ENCODE data around the gene NAT9. TPM values are rescaled to one million over a fixed set of nuclear protein-coding genes. Genes with fewer than 3 reads are reported as not detected.

Gene NAT9
- total and polyA plus RNA-seq, 2 of the 4 experiments (the other 2 are of a cell fraction), result 48.9 to 62.0 TPM

- TF ChIP-seq RAD21 (IDR thresholded peaks at IDR 0.05; ENCODE audit: low read length), result no peak
- TF ChIP-seq MAFK (IDR thresholded peaks at IDR 0.05; ENCODE audit: low read depth, low read length), result no peak
Measured at GRCh38 chr17:74738051-74738996, 37.8 kb downstream of the NAT9 start (continued).

- ChIA-PET CTCF (interaction anchor here (0.9 to 2.9 kb wide), 2 partner anchors 49 to 80 kb away, joined by 6 to 29 read pairs; no protein-coding TSS in a partner anchor), POLR2A (ENCODE audit: unreplicated experiment) (no interaction called here)
- Histone ChIP-seq H3K18ac (ENCODE audit: low read depth, low read length) (no peak overlapping the region), H4K5ac (ENCODE audit: low read depth, low read length) (no peak overlapping the region), H3K9me1 (ENCODE audit: insufficient read depth, low read length) (0 out of 2 replicates have a peak, but pooled peaks cover 3% of the 10 kb centered on the region), H4K8ac (ENCODE audit: low read depth in 2 of 2, low read length in 2 of 2) (no peak overlapping the region), H2BK120ac (ENCODE audit: low read depth, low read length) (no peak overlapping the region), H3K4me1 (ENCODE audit: control insufficient read depth, insufficient read depth, low read length) (peaks cover 7% of the 10 kb centered on the region; the same call in 1 of the 2 replicates), H2BK20ac (ENCODE audit: low read depth, low read length) (no peak overlapping the region), H3K9ac (ENCODE audit: low read depth, low read length) (no peak overlapping the region), H4K91ac (ENCODE audit: insufficient read depth, low read depth, low read length) (no peak overlapping the region), H4K20me1 (ENCODE audit: insufficient read depth, low read length) (no peaks in the 10 kb centered on the region), H3K4me2 (ENCODE audit: low read depth, low read length) (no peak overlapping the region; the same call in 1 of the 2 replicates), H2AFZ (replicated peaks; ENCODE audit: low read length, poor library complexity) (peak overlapping the region; percentile 75), H3K4ac (ENCODE audit: low read depth, low read length) (no peak overlapping the region), H3K23ac (ENCODE audit: low read depth, low read length) (no peak overlapping the region), H2AK9ac (replicated peaks; ENCODE audit: low read depth, low read length, poor library complexity) (no peak overlapping the region), H3K4me3 (ENCODE audit: insufficient read depth, low read depth, low read length) (no peak overlapping the region; the same call in 1 of the 2 replicates), H3K14ac (replicated peaks; ENCODE audit: low read depth, low read length) (no peak overlapping the region), H3K27me3 (ENCODE audit: control insufficient read depth, insufficient read depth, low read length) (peaks cover 47% of the 10 kb centered on the region), H3K79me1 (ENCODE audit: low read depth in 1 of 2, low read length in 2 of 2) (no peaks in the 10 kb centered on the region), H2AK5ac (ENCODE audit: low read depth, low read length) (no peak overlapping the region), H3K36me3 (ENCODE audit: control insufficient read depth, insufficient read depth, low read length) (no peaks in the 10 kb centered on the region), H3K9me3 (ENCODE audit: control insufficient read depth, insufficient read depth, low read length) (no peaks in the 10 kb centered on the region), H3K27ac (ENCODE audit: insufficient read depth, low read length) (no peak overlapping the region), H3K56ac (ENCODE audit: extremely low read depth, insufficient read depth, low read length) (no peak overlapping the region), H2BK5ac (ENCODE audit: low read depth, low read length, poor library complexity, severe bottlenecking) (no peak overlapping the region), H2BK15ac (ENCODE audit: low read depth, low read length) (no peak overlapping the region)
- no peak for DNase-seq
- WGBS, 2 experiments (ENCODE audit: extremely low coverage in 2 of 2, insufficient read length in 1 of 2), result no CpG with 5 or more reads among the region's 38 CpGs
- intact Hi-C loops (cut with micrococcal nuclease) (loop anchor here (2.0 kb wide), 1 partner anchor 81 kb away; no protein-coding TSS in a partner anchor), dilution Hi-C loops (cut with HindIII; ENCODE audit: low sequenced_read_pairs, unreplicated experiment) (no loop called here), in situ Hi-C loops (cut with MboI; ENCODE audit: low sequenced_read_pairs) (no loop called here)
- BruUV-seq (replicated peaks), result no TSS peak
- peak; percentile 12 for ATAC-seq (ENCODE audit: low read depth)
- TF ChIP-seq USF2 (IDR thresholded peaks at IDR 0.05; ENCODE audit: low read depth, low read length) (no peak), RAD21 (IDR thresholded peaks at IDR 0.05; ENCODE audit: low read length) (0 out of 2 replicates have a peak, but pooled peaks have one; percentile 9), CEBPB (IDR thresholded peaks at IDR 0.05; ENCODE audit: low read depth, low read length) (no peak), CTCF (conservative IDR thresholded peaks at IDR 0.05; ENCODE audit: low read depth, low read length) (peak; percentile 33), POLR2A (IDR thresholded peaks at IDR 0.05; ENCODE audit: low read depth, low read length) (no peak)
Measured at GRCh38 chr17:74737299-74738050, 38.7 kb downstream of the NAT9 start.

Data from IMR-90 (cell line).